ENCODE measurements around the gene KIAA1958. TPM values are rescaled to one million over a fixed set of nuclear protein-coding genes. Genes with fewer than 3 reads are reported as not detected.

KIAA1958 gene
- polyA plus RNA-seq, 1 of the 3 experiments (the other 2 are of a cell fraction): 1.6 TPM

DNA sequence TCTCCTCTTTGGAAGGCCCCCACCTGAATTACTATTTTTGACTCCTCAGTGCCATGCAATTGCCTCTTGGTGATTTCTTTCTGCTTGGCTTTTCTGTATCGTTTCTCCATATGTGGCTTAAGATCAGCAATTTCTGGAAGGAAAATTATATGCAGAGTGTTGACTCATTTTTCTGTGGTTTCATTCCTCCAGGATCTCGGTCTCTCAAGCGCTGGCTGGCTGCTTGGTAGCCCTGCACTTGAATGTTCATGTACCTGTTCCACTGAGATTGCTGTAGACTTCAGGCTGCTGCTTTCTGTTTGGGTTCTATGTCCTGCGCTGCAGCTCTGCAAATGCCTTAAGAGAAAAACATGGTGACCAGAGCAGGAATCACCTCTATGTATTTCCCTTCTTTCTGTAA is 153.7 kb downstream of the KIAA1958 start:
- ChIA-PET CTCF (no interaction called here), POLR2A (no interaction called here)
- H3K4me3 ChIP-seq (ENCODE audit: low read depth in 2 of 2, low read length in 1 of 2): no peak overlapping the region
- H3K79me2 ChIP-seq (ENCODE audit: insufficient read depth): no peaks in the 10 kb centered on the region
- H3K9ac ChIP-seq: no peak overlapping the region
- no peaks in the 10 kb centered on the region for H4K20me1 ChIP-seq (ENCODE audit: insufficient read depth)
- H3K9me3 ChIP-seq: no peaks in the 10 kb centered on the region
- 95% methylated on average over 4 of the region's 4 CpGs for WGBS (ENCODE audit: low lambda C conversion rate)
- no peaks in the 10 kb centered on the region for H3K4me1 ChIP-seq (ENCODE audit: control insufficient read depth in 1 of 2, insufficient read depth in 2 of 2, low read depth in 1 of 2, low read length in 1 of 2)
- H3K4me2 ChIP-seq: no peak overlapping the region
- no peak overlapping the region for H3K27ac ChIP-seq (ENCODE audit: low read depth in 2 of 2, low read length in 1 of 2)
- H3F3A ChIP-seq (replicated peaks; ENCODE audit: insufficient read depth): no peaks in the 10 kb centered on the region
- H2AFZ ChIP-seq (ENCODE audit: low read depth): no peak overlapping the region
- H3K36me3 ChIP-seq (replicated peaks in 1 of 2; ENCODE audit: control insufficient read depth in 1 of 2, insufficient read depth in 2 of 2, low read length in 1 of 2): no peaks in the 10 kb centered on the region
- DNase-seq: no peak
- H3K27me3 ChIP-seq (ENCODE audit: insufficient read depth): no peaks in the 10 kb centered on the region
- TF ChIP-seq RFX5 (IDR thresholded peaks at IDR 0.05; ENCODE audit: low read length) (no peak), TAF1 (IDR thresholded peaks at IDR 0.05; ENCODE audit: borderline replicate concordance, low read depth, low read length) (no peak), CHD2 (IDR thresholded peaks at IDR 0.05; ENCODE audit: low read length, partially characterized antibody) (no peak), ELF1 (IDR thresholded peaks at IDR 0.05) (no peak), TEAD4 (IDR thresholded peaks at IDR 0.05; ENCODE audit: borderline replicate concordance, insufficient read depth) (no peak), FOXM1 (IDR thresholded peaks at IDR 0.05; ENCODE audit: low read depth) (no peak), TCF12 (IDR thresholded peaks at IDR 0.05) (no peak), NRF1 (IDR thresholded peaks at IDR 0.05; ENCODE audit: low read depth, low read length) (no peak), RCOR1 (IDR thresholded peaks at IDR 0.05; ENCODE audit: low read length) (no peak), GATA2 (CRISPR knock-in tag; IDR thresholded peaks at IDR 0.05) (no peak)
- TF ChIP-seq, protein P1, sequence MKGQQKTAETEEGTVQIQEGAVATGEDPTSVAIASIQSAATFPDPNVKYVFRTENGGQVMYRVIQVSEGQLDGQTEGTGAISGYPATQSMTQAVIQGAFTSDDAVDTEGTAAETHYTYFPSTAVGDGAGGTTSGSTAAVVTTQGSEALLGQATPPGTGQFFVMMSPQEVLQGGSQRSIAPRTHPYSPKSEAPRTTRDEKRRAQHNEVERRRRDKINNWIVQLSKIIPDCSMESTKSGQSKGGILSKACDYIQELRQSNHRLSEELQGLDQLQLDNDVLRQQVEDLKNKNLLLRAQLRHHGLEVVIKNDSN (IDR thresholded peaks at IDR 0.05; ENCODE audit: borderline replicate concordance, low read depth): no peak
- TF ChIP-seq, protein P2, sequence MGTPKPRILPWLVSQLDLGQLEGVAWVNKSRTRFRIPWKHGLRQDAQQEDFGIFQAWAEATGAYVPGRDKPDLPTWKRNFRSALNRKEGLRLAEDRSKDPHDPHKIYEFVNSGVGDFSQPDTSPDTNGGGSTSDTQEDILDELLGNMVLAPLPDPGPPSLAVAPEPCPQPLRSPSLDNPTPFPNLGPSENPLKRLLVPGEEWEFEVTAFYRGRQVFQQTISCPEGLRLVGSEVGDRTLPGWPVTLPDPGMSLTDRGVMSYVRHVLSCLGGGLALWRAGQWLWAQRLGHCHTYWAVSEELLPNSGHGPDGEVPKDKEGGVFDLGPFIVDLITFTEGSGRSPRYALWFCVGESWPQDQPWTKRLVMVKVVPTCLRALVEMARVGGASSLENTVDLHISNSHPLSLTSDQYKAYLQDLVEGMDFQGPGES (IDR thresholded peaks at IDR 0.05; ENCODE audit: low read depth, low read length): no peak
- TF ChIP-seq, protein P3, sequence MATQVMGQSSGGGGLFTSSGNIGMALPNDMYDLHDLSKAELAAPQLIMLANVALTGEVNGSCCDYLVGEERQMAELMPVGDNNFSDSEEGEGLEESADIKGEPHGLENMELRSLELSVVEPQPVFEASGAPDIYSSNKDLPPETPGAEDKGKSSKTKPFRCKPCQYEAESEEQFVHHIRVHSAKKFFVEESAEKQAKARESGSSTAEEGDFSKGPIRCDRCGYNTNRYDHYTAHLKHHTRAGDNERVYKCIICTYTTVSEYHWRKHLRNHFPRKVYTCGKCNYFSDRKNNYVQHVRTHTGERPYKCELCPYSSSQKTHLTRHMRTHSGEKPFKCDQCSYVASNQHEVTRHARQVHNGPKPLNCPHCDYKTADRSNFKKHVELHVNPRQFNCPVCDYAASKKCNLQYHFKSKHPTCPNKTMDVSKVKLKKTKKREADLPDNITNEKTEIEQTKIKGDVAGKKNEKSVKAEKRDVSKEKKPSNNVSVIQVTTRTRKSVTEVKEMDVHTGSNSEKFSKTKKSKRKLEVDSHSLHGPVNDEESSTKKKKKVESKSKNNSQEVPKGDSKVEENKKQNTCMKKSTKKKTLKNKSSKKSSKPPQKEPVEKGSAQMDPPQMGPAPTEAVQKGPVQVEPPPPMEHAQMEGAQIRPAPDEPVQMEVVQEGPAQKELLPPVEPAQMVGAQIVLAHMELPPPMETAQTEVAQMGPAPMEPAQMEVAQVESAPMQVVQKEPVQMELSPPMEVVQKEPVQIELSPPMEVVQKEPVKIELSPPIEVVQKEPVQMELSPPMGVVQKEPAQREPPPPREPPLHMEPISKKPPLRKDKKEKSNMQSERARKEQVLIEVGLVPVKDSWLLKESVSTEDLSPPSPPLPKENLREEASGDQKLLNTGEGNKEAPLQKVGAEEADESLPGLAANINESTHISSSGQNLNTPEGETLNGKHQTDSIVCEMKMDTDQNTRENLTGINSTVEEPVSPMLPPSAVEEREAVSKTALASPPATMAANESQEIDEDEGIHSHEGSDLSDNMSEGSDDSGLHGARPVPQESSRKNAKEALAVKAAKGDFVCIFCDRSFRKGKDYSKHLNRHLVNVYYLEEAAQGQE (IDR thresholded peaks at IDR 0.05; ENCODE audit: low read depth, low read length): no peak
- TF ChIP-seq, protein P4, sequence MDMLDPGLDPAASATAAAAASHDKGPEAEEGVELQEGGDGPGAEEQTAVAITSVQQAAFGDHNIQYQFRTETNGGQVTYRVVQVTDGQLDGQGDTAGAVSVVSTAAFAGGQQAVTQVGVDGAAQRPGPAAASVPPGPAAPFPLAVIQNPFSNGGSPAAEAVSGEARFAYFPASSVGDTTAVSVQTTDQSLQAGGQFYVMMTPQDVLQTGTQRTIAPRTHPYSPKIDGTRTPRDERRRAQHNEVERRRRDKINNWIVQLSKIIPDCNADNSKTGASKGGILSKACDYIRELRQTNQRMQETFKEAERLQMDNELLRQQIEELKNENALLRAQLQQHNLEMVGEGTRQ (IDR thresholded peaks at IDR 0.05; ENCODE audit: borderline replicate concordance, low read depth, low read length): no peak
- TF ChIP-seq, protein P5, sequence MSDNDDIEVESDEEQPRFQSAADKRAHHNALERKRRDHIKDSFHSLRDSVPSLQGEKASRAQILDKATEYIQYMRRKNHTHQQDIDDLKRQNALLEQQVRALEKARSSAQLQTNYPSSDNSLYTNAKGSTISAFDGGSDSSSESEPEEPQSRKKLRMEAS (IDR thresholded peaks at IDR 0.05; ENCODE audit: low read depth): no peak
- TF ChIP-seq, protein P6, sequence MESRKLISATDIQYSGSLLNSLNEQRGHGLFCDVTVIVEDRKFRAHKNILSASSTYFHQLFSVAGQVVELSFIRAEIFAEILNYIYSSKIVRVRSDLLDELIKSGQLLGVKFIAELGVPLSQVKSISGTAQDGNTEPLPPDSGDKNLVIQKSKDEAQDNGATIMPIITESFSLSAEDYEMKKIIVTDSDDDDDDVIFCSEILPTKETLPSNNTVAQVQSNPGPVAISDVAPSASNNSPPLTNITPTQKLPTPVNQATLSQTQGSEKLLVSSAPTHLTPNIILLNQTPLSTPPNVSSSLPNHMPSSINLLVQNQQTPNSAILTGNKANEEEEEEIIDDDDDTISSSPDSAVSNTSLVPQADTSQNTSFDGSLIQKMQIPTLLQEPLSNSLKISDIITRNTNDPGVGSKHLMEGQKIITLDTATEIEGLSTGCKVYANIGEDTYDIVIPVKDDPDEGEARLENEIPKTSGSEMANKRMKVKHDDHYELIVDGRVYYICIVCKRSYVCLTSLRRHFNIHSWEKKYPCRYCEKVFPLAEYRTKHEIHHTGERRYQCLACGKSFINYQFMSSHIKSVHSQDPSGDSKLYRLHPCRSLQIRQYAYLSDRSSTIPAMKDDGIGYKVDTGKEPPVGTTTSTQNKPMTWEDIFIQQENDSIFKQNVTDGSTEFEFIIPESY (IDR thresholded peaks at IDR 0.05; ENCODE audit: borderline replicate concordance, low read depth): no peak
- H3K9me2 ChIP-seq: no peaks in the 10 kb centered on the region
